Muscle of leg (tissue), 11 donors: ENCODE measurements around the gene PRKG2. TPM values are rescaled to one million over a fixed set of nuclear protein-coding genes. Genes with fewer than 3 reads are reported as not detected.
A peak's percentile ranks its signal among the peaks of the same experiment; 100 is the strongest.
"Not testable (repeated sequence)": the region's sequence is repeated elsewhere in the genome, so short reads cannot be mapped to it uniquely, and the experiment has no call there.

Source experiments
- DNase-seq: peaks from one replicate; pipeline ENCODE4 v3.0.0; 2013
- H3K27ac ChIP-seq: one replicate; pipeline ENCODE4 v1.5.1; 2013; ENCODE audit warnings: mild to moderate bottlenecking, low read length, control low read depth
- H3K27me3 ChIP-seq: one replicate; pipeline ENCODE4 v1.6.1; 2013; ENCODE audit warnings: low read length; ENCODE audit not compliant: control insufficient read depth, insufficient read depth
- H3K36me3 ChIP-seq: one replicate; pipeline ENCODE4 v1.6.1; 2013; ENCODE audit warnings: low read length; ENCODE audit not compliant: control insufficient read depth, insufficient read depth
- H3K4me1 ChIP-seq: one replicate; pipeline ENCODE4 v1.6.1; 2013; ENCODE audit warnings: low read length; ENCODE audit not compliant: control insufficient read depth, insufficient read depth
- H3K4me3 ChIP-seq: one replicate; pipeline ENCODE4 v1.5.1; 2013; ENCODE audit warnings: low read length, control low read depth
- H3K9me3 ChIP-seq: replicated peaks from 2 replicates; pipeline ENCODE4 v1.6.1; 2013; ENCODE audit warnings: low read depth, low read length; ENCODE audit not compliant: control insufficient read depth
- WGBS: methylation state at CpG from one replicate; pipeline ENCODE4 v1.1.5; 2013; ENCODE audit warnings: missing lambda C conversion rate; ENCODE audit not compliant: insufficient coverage; 5-methylcytosine and 5-hydroxymethylcytosine counted together
- polyA plus RNA-seq, 8 donors: library from polyadenylated mRNA; unstranded; fragments of 120-200 nt; gene quantifications; one replicate each; pipeline versions ENCODE4 v1.2.1 to v1.2.3, GENCODE V29; 2013; ENCODE audit warnings: inconsistent platforms in 1 of 8, low replicate concordance in 1 of 8; ENCODE audit not compliant: insufficient read length in 8 of 8, insufficient read depth in 1 of 8
- total RNA-seq: library from RNA; stranded (reverse); fragments of 120-200 nt; gene quantifications from one replicate; pipeline ENCODE4 v1.2.4, GENCODE V29; 2013

PRKG2 gene
- total and polyA plus RNA-seq, 9 donors: 0.08 to 3.3 (median 0.84) TPM

GRCh38 chr4:81245218-81246009 is 30.4 kb upstream of the PRKG2 start:
- no peaks in the 10 kb centered on the region for H3K9me3 ChIP-seq
- no peak for DNase-seq
- H3K4me3 ChIP-seq: no peak overlapping the region
- no peaks in the 10 kb centered on the region for H3K27me3 ChIP-seq
- H3K27ac ChIP-seq: no peak overlapping the region
- no peaks in the 10 kb centered on the region for H3K4me1 ChIP-seq
- H3K36me3 ChIP-seq: no peaks in the 10 kb centered on the region
- WGBS: no CpG with 5 or more reads among the region's 3 CpGs

GRCh38 chr4:81237791-81238190 is 22.8 kb upstream of the PRKG2 start:
- no peaks in the 10 kb centered on the region for H3K9me3 ChIP-seq
- peaks cover 2% of the 10 kb centered on the region for H3K27me3 ChIP-seq
- DNase-seq: no peak
- no peaks in the 10 kb centered on the region for H3K36me3 ChIP-seq
- no peak overlapping the region for H3K4me3 ChIP-seq
- no peaks in the 10 kb centered on the region for H3K4me1 ChIP-seq
- H3K27ac ChIP-seq: no peak overlapping the region

- Histone ChIP-seq H3K27me3 (peaks cover 2% of the 10 kb centered on the region), H3K27ac (no peak overlapping the region), H3K36me3 (no peaks in the 10 kb centered on the region), H3K4me1 (no peaks in the 10 kb centered on the region), H3K9me3 (peaks cover 8% of the 10 kb centered on the region), H3K4me3 (no peak overlapping the region)
- DNase-seq: no peak
- WGBS: 89% methylated on average over 22 of the region's 23 CpGs
Observed at GRCh38 chr4:81235982-81236749, 21.1 kb upstream of the PRKG2 start.

GRCh38 chr4:81227968-81228367 is 12.9 kb upstream of the PRKG2 start:
- peaks cover 11% of the 10 kb centered on the region for H3K9me3 ChIP-seq
- no peaks in the 10 kb centered on the region for H3K4me1 ChIP-seq
- H3K36me3 ChIP-seq: no peaks in the 10 kb centered on the region
- no peak overlapping the region for H3K27ac ChIP-seq
- no peak for DNase-seq
- H3K4me3 ChIP-seq: no peak overlapping the region
- no peaks in the 10 kb centered on the region for H3K27me3 ChIP-seq
- WGBS: 83% methylated on average over 1 of the region's 6 CpGs

GRCh38 chr4:81227138-81227537 is 12.1 kb upstream of the PRKG2 start:
- 89% methylated on average over 1 of the region's 4 CpGs for WGBS
- peak; percentile 44 for DNase-seq
- H3K36me3 ChIP-seq: no peaks in the 10 kb centered on the region
- H3K4me3 ChIP-seq: no peak overlapping the region
- no peaks in the 10 kb centered on the region for H3K4me1 ChIP-seq
- peaks cover 11% of the 10 kb centered on the region for H3K9me3 ChIP-seq
- no peak overlapping the region for H3K27ac ChIP-seq
- no peaks in the 10 kb centered on the region for H3K27me3 ChIP-seq

GRCh38 chr4:81225252-81225651 is 10.2 kb upstream of the PRKG2 start:
- Histone ChIP-seq H3K36me3 (no peaks in the 10 kb centered on the region), H3K27me3 (no peaks in the 10 kb centered on the region), H3K4me3 (no peak overlapping the region), H3K9me3 (no peaks in the 10 kb centered on the region), H3K4me1 (no peaks in the 10 kb centered on the region), H3K27ac (no peak overlapping the region)
- WGBS: no CpG with 5 or more reads among the region's 2 CpGs
- no peak for DNase-seq

- H3K27me3 ChIP-seq, H3K36me3 ChIP-seq, DNase-seq, H3K27ac ChIP-seq, H3K4me1 ChIP-seq, H3K4me3 ChIP-seq, H3K9me3 ChIP-seq: not testable (repeated sequence)
Observed at GRCh38 chr4:81222082-81222472, 7.1 kb upstream of the PRKG2 start.

GRCh38 chr4:81221303-81222081 is 6.5 kb upstream of the PRKG2 start:
- Histone ChIP-seq H3K4me3 (no peak overlapping the region), H3K4me1 (no peaks in the 10 kb centered on the region), H3K27ac (no peak overlapping the region), H3K9me3 (no peaks in the 10 kb centered on the region), H3K27me3 (peaks cover under 1% of the 10 kb centered on the region), H3K36me3 (no peaks in the 10 kb centered on the region)
- no CpG with 5 or more reads among the region's 3 CpGs for WGBS
- DNase-seq: no peak

- no peaks in the 10 kb centered on the region for H3K9me3 ChIP-seq
- WGBS: no CpG with 5 or more reads among the region's 1 CpG
- peaks cover 8% of the 10 kb centered on the region for H3K27me3 ChIP-seq
- no peaks in the 10 kb centered on the region for H3K4me1 ChIP-seq
- no peak overlapping the region for H3K4me3 ChIP-seq
- no peak overlapping the region for H3K27ac ChIP-seq
- no peaks in the 10 kb centered on the region for H3K36me3 ChIP-seq
- no peak for DNase-seq
Observed at GRCh38 chr4:81220271-81220670, 5.2 kb upstream of the PRKG2 start.

- Histone ChIP-seq H3K4me3 (no peak overlapping the region), H3K36me3 (no peaks in the 10 kb centered on the region), H3K9me3 (no peaks in the 10 kb centered on the region), H3K4me1 (peaks cover 4% of the 10 kb centered on the region), H3K27me3 (peaks cover 21% of the 10 kb centered on the region), H3K27ac (no peak overlapping the region)
- WGBS: 88% methylated on average over 1 of the region's 1 CpG
- DNase-seq: no peak
Observed at GRCh38 chr4:81218206-81218605, 3.2 kb upstream of the PRKG2 start.
